Astrocyte (in vitro differentiated cells and primary cell): Measurements from ENCODE around the gene OR2A1. TPM values are rescaled to one million over a fixed set of nuclear protein-coding genes. Genes with fewer than 3 reads are reported as not detected.
"Not testable (repeated sequence)": the region's sequence is repeated elsewhere in the genome, so short reads cannot be mapped to it uniquely, and the experiment has no call there.

Source experiments
- DNase-seq: peaks from one replicate; pipeline ENCODE4 v3.0.0-alpha.2; 2010; ENCODE audit warnings: low read depth
- FAIRE-seq: peaks from 2 replicates; lab custom pipeline; 2011; peaks lifted over from hg19 to GRCh38; lab: Jason Lieb, UNC
- H2AFZ ChIP-seq: 2 replicates; pipeline ENCODE4 v1.6.0; 2012; ENCODE audit warnings: low read depth, low read length, inconsistent platforms
- H3K27ac ChIP-seq: 2 replicates; pipeline ENCODE4 v1.5.1; 2011; ENCODE audit warnings: low read depth, low read length, inconsistent platforms
- H3K27me3 ChIP-seq: 2 replicates; pipeline ENCODE4 v1.6.0; 2011; ENCODE audit warnings: low read length, inconsistent platforms; ENCODE audit not compliant: insufficient read depth
- H3K36me3 ChIP-seq: 2 replicates; pipeline ENCODE4 v1.5.1; 2011; ENCODE audit warnings: low read length, inconsistent platforms; ENCODE audit not compliant: insufficient read depth
- H3K4me1 ChIP-seq: 2 replicates; pipeline ENCODE4 v1.5.1; 2011; ENCODE audit warnings: low read length, inconsistent platforms; ENCODE audit not compliant: insufficient read depth
- H3K4me2 ChIP-seq: 2 replicates; pipeline ENCODE4 v1.6.0; 2012; ENCODE audit warnings: low read length, inconsistent platforms
- H3K4me3 ChIP-seq: 2 replicates; pipeline ENCODE4 v1.5.1; 2011; ENCODE audit warnings: low read depth, mild to moderate bottlenecking, low read length, inconsistent platforms; ENCODE audit not compliant: insufficient read depth
- H3K79me2 ChIP-seq: 2 replicates; pipeline ENCODE4 v1.6.0; 2012; ENCODE audit warnings: mild to moderate bottlenecking, low read length, inconsistent platforms; ENCODE audit not compliant: insufficient read depth
- H3K9ac ChIP-seq: 2 replicates; pipeline ENCODE4 v1.6.0; 2012; ENCODE audit warnings: mild to moderate bottlenecking, low read length, inconsistent platforms
- H3K9me3 ChIP-seq: 2 replicates; pipeline ENCODE4 v1.5.1; 2012; ENCODE audit warnings: low read depth, mild to moderate bottlenecking, low read length, inconsistent platforms; ENCODE audit not compliant: insufficient read depth
- H4K20me1 ChIP-seq: 2 replicates; pipeline ENCODE4 v1.6.0; 2012; ENCODE audit warnings: low read length, inconsistent platforms; ENCODE audit not compliant: insufficient read depth
- H3K27ac Mint-ChIP-seq: one replicate; pipeline ENCODE4 v1.8.0; 2021; ENCODE audit warnings: mild to moderate bottlenecking, mixed read lengths; ENCODE audit not compliant: unreplicated experiment
- H3K27me3 Mint-ChIP-seq: one replicate; pipeline ENCODE4 v1.8.0; 2021; ENCODE audit warnings: low read depth, mixed read lengths; ENCODE audit not compliant: unreplicated experiment
- H3K36me3 Mint-ChIP-seq: one replicate; pipeline ENCODE4 v1.8.0; 2021; ENCODE audit warnings: low read depth, mixed read lengths; ENCODE audit not compliant: unreplicated experiment
- H3K4me1 Mint-ChIP-seq: one replicate; pipeline ENCODE4 v1.8.0; 2021; ENCODE audit warnings: low read depth, mixed read lengths; ENCODE audit not compliant: unreplicated experiment
- H3K4me3 Mint-ChIP-seq: one replicate; pipeline ENCODE4 v1.8.0; 2021; ENCODE audit warnings: mild to moderate bottlenecking, moderate library complexity, mixed read lengths; ENCODE audit not compliant: unreplicated experiment
- H3K9me3 Mint-ChIP-seq: one replicate; pipeline ENCODE4 v1.8.0; 2021; ENCODE audit warnings: mild to moderate bottlenecking, mixed read lengths; ENCODE audit not compliant: unreplicated experiment
- total RNA-seq: library from RNA; stranded (reverse); gene quantifications from 2 replicates; pipeline ENCODE4 v1.2.1, GENCODE V29; 2021

The OR2A1 gene
- total RNA-seq, 1 donor from 2014 or later: not detected

GRCh38 chr7:144293794-144294499 lies 18.3 kb upstream of the OR2A1 start:
- H3K9me3 ChIP-seq, H3K4me2 ChIP-seq, H3K4me3 ChIP-seq, FAIRE-seq, H3K27me3 Mint-ChIP-seq, H4K20me1 ChIP-seq, H3K27ac ChIP-seq, H3K36me3 Mint-ChIP-seq, H3K4me1 Mint-ChIP-seq, H3K9me3 Mint-ChIP-seq, H3K36me3 ChIP-seq, H3K79me2 ChIP-seq, H3K27ac Mint-ChIP-seq, H3K27me3 ChIP-seq, H2AFZ ChIP-seq, H3K4me3 Mint-ChIP-seq, H3K9ac ChIP-seq, DNase-seq, H3K4me1 ChIP-seq: not testable (repeated sequence)

- H3K4me1 ChIP-seq, H3K27ac Mint-ChIP-seq, H4K20me1 ChIP-seq, H3K4me3 ChIP-seq, H3K9me3 ChIP-seq, DNase-seq, H3K4me2 ChIP-seq, FAIRE-seq, H3K36me3 ChIP-seq, H2AFZ ChIP-seq, H3K27ac ChIP-seq, H3K4me1 Mint-ChIP-seq, H3K9ac ChIP-seq, H3K79me2 ChIP-seq, H3K4me3 Mint-ChIP-seq, H3K36me3 Mint-ChIP-seq, H3K27me3 Mint-ChIP-seq, H3K9me3 Mint-ChIP-seq, H3K27me3 ChIP-seq: not testable (repeated sequence)
These were observed 9.5 kb upstream of the OR2A1 start for GRCh38 chr7:144302578-144303303.

GRCh38 chr7:144303607-144304006 lies 8.6 kb upstream of the OR2A1 start:
- not testable (repeated sequence) for H3K9me3 Mint-ChIP-seq, FAIRE-seq

GRCh38 chr7:144305156-144305555 lies 7.1 kb upstream of the OR2A1 start:
- H3K9ac ChIP-seq, H3K4me3 Mint-ChIP-seq, H3K4me3 ChIP-seq, H3K4me1 ChIP-seq, H2AFZ ChIP-seq, H3K27ac Mint-ChIP-seq, H3K4me2 ChIP-seq, H3K36me3 ChIP-seq, H3K9me3 Mint-ChIP-seq, H3K27me3 ChIP-seq, H3K27me3 Mint-ChIP-seq, FAIRE-seq, H3K36me3 Mint-ChIP-seq, H3K27ac ChIP-seq, H3K79me2 ChIP-seq, DNase-seq, H3K4me1 Mint-ChIP-seq, H3K9me3 ChIP-seq, H4K20me1 ChIP-seq: not testable (repeated sequence)

More at GRCh38 chr7:144303607-144304006, 8.6 kb upstream of the OR2A1 start:
- not testable (repeated sequence) for H3K27me3 ChIP-seq, H3K36me3 ChIP-seq, H3K36me3 Mint-ChIP-seq, H3K27ac Mint-ChIP-seq, H3K27ac ChIP-seq, H3K4me1 ChIP-seq, H3K4me3 ChIP-seq, H3K4me1 Mint-ChIP-seq, H3K9ac ChIP-seq, H3K27me3 Mint-ChIP-seq, H4K20me1 ChIP-seq, DNase-seq, H3K4me3 Mint-ChIP-seq, H2AFZ ChIP-seq, H3K79me2 ChIP-seq, H3K4me2 ChIP-seq, H3K9me3 ChIP-seq

- H2AFZ ChIP-seq, H3K4me3 Mint-ChIP-seq, H3K4me1 Mint-ChIP-seq, FAIRE-seq, H3K79me2 ChIP-seq, H3K4me2 ChIP-seq, H3K36me3 Mint-ChIP-seq, H3K9me3 ChIP-seq, H3K27ac ChIP-seq, H3K4me1 ChIP-seq, H3K27ac Mint-ChIP-seq, H3K27me3 ChIP-seq, H3K36me3 ChIP-seq, H3K27me3 Mint-ChIP-seq, H3K4me3 ChIP-seq, H3K9me3 Mint-ChIP-seq, H4K20me1 ChIP-seq, DNase-seq, H3K9ac ChIP-seq: not testable (repeated sequence)
These were observed 2.5 kb upstream of the OR2A1 start for GRCh38 chr7:144309702-144310101.

- H3K4me1 Mint-ChIP-seq, H3K4me2 ChIP-seq, H3K36me3 ChIP-seq, FAIRE-seq, H3K4me3 Mint-ChIP-seq, H3K27ac ChIP-seq, H3K36me3 Mint-ChIP-seq, H2AFZ ChIP-seq, H3K27ac Mint-ChIP-seq, H3K9me3 Mint-ChIP-seq, H4K20me1 ChIP-seq, H3K4me3 ChIP-seq, H3K79me2 ChIP-seq, H3K9ac ChIP-seq, H3K4me1 ChIP-seq, H3K9me3 ChIP-seq, H3K27me3 ChIP-seq, H3K27me3 Mint-ChIP-seq, DNase-seq: not testable (repeated sequence)
These were observed 1.0 kb upstream of the OR2A1 start for GRCh38 chr7:144311218-144311617.
